ENCODE measurements around the gene ARMC3. TPM values are rescaled to one million over a fixed set of nuclear protein-coding genes. Genes with fewer than 3 reads are reported as not detected.

ARMC3 gene
- total and polyA plus RNA-seq, 9 of the 15 experiments (the other 6 are each of a cell fraction or from before 2014, with no cell fraction given) = 0.33 to 1.1 (median 0.62) TPM

DNA sequence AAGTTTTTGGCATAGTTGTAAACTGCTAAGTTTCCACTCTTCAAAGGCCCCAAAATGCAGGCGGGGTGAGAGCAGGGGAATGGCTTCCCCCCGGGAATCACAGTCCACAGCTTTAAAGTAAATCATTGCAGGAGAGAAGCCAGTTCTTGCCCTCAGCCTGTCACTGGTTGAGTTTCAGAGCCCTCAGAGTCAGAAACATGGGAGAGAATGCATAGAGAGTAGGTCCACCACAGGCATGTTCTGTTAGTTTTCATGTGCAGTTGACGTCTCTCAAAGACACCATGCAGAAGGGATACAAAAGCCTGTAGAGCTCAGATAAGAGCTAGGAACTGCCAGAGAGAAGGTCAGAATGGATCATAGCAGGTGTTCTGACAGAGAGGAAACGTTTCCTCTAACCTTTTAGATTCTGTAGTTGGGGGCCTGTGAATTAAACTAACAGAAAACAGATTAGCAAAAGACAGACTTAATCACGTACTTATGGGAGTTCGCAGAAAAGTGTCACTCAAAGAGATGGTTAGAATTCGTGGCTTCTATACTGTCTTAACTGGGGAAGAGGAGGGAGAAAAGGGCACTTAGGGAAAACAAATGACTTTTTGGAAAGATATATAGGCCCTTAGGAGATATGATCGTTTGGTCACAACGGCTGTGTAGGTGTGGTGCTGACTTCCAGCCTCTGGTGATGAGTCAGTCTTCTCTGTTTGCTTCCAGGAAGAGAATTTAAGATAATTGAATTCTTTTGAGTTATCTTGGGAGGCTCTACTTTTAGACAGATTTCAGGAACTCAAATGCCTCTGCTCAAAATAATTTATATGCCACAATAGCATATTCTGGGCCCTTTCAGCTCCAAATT is 119.6 kb downstream of the ARMC3 start (continued):
- TF ChIP-seq, protein P1, sequence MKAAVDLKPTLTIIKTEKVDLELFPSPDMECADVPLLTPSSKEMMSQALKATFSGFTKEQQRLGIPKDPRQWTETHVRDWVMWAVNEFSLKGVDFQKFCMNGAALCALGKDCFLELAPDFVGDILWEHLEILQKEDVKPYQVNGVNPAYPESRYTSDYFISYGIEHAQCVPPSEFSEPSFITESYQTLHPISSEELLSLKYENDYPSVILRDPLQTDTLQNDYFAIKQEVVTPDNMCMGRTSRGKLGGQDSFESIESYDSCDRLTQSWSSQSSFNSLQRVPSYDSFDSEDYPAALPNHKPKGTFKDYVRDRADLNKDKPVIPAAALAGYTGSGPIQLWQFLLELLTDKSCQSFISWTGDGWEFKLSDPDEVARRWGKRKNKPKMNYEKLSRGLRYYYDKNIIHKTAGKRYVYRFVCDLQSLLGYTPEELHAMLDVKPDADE (conservative IDR thresholded peaks at IDR 0.05; ENCODE audit: control insufficient read depth, low read depth, low read length) = no peak
- TF ChIP-seq GABPA (tag; conservative IDR thresholded peaks at IDR 0.05; ENCODE audit: low read depth) (no peak), CBFB (CRISPR knock-in tag; IDR thresholded peaks at IDR 0.05) (no peak), DACH1 (IDR thresholded peaks at IDR 0.05; ENCODE audit: partially characterized antibody) (peak; percentile 6), ZFP1 (CRISPR knock-in tag; IDR thresholded peaks at IDR 0.05) (no peak), BCL6 (CRISPR knock-in tag; IDR thresholded peaks at IDR 0.05) (0 out of 2 replicates have a peak, but pooled peaks have one; percentile 60), DPF2 (IDR thresholded peaks at IDR 0.05) (peak; percentile 97), SAP30 (IDR thresholded peaks at IDR 0.05; ENCODE audit: borderline replicate concordance, insufficient read depth, low read depth, low read length, poor library complexity, severe bottlenecking) (no peak), ZNF76 (CRISPR knock-in tag; IDR thresholded peaks at IDR 0.05; ENCODE audit: borderline replicate concordance) (no peak; the same call in 1 of the 2 replicates), ZNF239 (CRISPR knock-in tag; IDR thresholded peaks at IDR 0.05) (no peak; the same call in 1 of the 2 replicates), ZKSCAN1 (IDR thresholded peaks at IDR 0.05; ENCODE audit: low read depth, low read length) (no peak), CREB1 (IDR thresholded peaks at IDR 0.05) (peak; percentile 45; the same call in 1 of the 2 replicates), CREB1 (CRISPR knock-in tag; IDR thresholded peaks at IDR 0.05) (no peak), TEAD1 (CRISPR knock-in tag; IDR thresholded peaks at IDR 0.05) (0 out of 4 replicates have a peak, but pooled peaks of 1 of the 2 experiments have one; percentile 3), SMARCA4 (IDR thresholded peaks at IDR 0.05) (peak; percentile 93)
- TF ChIP-seq, protein P2, sequence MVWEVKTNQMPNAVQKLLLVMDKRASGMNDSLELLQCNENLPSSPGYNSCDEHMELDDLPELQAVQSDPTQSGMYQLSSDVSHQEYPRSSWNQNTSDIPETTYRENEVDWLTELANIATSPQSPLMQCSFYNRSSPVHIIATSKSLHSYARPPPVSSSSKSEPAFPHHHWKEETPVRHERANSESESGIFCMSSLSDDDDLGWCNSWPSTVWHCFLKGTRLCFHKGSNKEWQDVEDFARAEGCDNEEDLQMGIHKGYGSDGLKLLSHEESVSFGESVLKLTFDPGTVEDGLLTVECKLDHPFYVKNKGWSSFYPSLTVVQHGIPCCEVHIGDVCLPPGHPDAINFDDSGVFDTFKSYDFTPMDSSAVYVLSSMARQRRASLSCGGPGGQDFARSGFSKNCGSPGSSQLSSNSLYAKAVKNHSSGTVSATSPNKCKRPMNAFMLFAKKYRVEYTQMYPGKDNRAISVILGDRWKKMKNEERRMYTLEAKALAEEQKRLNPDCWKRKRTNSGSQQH (CRISPR knock-in tag; IDR thresholded peaks at IDR 0.05) = no peak
- TF ChIP-seq, protein P3, sequence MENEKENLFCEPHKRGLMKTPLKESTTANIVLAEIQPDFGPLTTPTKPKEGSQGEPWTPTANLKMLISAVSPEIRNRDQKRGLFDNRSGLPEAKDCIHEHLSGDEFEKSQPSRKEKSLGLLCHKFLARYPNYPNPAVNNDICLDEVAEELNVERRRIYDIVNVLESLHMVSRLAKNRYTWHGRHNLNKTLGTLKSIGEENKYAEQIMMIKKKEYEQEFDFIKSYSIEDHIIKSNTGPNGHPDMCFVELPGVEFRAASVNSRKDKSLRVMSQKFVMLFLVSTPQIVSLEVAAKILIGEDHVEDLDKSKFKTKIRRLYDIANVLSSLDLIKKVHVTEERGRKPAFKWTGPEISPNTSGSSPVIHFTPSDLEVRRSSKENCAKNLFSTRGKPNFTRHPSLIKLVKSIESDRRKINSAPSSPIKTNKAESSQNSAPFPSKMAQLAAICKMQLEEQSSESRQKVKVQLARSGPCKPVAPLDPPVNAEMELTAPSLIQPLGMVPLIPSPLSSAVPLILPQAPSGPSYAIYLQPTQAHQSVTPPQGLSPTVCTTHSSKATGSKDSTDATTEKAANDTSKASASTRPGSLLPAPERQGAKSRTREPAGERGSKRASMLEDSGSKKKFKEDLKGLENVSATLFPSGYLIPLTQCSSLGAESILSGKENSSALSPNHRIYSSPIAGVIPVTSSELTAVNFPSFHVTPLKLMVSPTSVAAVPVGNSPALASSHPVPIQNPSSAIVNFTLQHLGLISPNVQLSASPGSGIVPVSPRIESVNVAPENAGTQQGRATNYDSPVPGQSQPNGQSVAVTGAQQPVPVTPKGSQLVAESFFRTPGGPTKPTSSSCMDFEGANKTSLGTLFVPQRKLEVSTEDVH (IDR thresholded peaks at IDR 0.05; ENCODE audit: low read depth, partially characterized antibody) = no peak
- TF ChIP-seq, protein P4, sequence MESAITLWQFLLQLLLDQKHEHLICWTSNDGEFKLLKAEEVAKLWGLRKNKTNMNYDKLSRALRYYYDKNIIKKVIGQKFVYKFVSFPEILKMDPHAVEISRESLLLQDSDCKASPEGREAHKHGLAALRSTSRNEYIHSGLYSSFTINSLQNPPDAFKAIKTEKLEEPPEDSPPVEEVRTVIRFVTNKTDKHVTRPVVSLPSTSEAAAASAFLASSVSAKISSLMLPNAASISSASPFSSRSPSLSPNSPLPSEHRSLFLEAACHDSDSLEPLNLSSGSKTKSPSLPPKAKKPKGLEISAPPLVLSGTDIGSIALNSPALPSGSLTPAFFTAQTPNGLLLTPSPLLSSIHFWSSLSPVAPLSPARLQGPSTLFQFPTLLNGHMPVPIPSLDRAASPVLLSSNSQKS (CRISPR knock-in tag; IDR thresholded peaks at IDR 0.05) = no peak
- TF ChIP-seq, protein P5, sequence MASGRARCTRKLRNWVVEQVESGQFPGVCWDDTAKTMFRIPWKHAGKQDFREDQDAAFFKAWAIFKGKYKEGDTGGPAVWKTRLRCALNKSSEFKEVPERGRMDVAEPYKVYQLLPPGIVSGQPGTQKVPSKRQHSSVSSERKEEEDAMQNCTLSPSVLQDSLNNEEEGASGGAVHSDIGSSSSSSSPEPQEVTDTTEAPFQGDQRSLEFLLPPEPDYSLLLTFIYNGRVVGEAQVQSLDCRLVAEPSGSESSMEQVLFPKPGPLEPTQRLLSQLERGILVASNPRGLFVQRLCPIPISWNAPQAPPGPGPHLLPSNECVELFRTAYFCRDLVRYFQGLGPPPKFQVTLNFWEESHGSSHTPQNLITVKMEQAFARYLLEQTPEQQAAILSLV (tag; IDR thresholded peaks at IDR 0.05) = no peak

Measured in K562 (cell line).